Measurements from ENCODE around the gene SERPINE2.

Gene SERPINE2

DNA sequence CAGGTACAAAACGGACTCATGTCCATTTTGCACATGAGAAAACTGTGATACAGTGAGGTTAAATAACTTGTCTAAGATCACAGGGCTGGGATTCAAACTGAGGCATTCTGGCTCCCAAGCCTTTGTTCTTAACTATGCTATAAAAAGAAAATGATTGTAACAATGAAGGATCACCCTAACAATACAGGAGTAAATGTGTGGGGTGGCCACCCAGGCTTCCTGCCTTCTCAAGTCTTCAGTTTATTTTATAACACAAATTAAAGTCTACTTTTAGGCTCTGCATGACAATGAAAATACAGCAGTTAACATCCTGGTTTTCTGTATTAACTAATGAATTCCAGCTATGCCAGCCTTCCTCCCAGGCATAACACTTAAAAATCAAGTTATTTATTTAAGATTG lies 101.6 kb downstream of the SERPINE2 start:
- no peak for DNase-seq

DNA sequence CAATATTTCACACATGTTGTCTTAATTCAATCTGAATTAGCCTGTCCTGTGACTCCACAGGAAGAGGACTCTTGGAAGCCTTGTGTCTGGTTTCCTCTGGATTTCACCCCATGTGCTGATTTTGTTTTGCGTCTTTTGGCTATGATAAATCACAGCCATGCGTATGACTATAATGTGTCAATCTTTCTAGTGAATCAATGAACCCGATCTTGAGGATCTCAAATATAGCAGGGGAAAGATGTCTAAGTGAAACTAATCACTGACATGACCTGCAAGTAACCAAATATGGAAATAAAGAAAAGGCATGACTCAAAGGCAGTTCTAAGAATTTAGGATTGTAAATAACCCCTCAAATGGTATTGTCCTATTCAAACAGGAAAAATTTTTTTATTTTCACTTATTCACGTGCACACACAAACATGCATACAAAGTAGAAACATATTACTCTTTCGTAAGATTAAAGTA lies 102.2 kb downstream of the SERPINE2 start:
- no peak for DNase-seq

DNA sequence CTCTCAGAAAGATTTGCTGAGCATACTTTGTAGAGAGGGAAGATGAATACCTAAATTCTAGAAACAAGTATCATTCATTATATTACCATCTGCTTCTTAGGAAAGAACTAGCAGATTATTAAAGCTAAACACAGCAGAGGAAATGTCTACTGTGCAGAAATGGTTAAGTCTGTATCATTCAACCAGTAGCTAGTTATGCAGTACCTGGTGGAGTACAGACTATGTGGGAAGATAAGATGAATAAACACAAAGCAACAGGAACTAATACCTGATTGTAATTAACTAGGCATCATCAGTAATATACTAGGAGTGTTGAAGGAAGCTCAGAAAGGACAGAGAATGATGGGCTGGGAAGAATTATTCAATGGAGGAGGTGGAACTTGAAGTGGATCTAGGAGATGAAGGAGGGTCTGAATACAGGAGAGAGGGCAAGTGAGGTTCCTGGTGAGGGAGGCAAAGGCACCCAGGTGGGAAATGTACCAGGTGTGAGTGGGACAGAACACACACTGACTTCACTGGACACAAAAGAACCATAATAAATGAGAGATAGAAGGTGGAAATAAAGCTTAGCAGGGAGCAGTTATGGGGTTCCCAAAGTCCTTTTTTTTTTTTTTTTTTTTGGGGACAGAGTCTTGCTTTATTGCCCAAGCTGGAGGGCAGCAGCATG lies 103.5 kb downstream of the SERPINE2 start:
- no peak for DNase-seq

DNA sequence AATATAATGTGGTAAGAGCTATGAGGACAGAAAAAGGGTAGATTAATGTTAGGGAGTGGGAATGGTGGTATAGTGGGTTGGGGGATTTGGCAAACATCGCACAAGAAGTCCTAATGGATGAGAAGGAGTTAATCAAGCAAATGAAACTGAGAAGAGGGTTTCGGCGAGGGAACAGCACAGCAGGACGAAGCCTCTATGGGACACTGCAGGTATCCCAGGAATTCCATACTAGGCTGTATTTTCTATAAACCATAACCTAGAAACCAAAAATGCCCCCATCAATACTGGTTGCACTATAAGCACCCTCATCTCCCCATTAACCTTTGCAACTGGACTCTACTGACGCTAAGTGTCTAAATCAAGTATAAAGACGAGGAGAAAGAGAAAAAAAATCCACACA lies 104.2 kb downstream of the SERPINE2 start:
- no peak for DNase-seq

DNA sequence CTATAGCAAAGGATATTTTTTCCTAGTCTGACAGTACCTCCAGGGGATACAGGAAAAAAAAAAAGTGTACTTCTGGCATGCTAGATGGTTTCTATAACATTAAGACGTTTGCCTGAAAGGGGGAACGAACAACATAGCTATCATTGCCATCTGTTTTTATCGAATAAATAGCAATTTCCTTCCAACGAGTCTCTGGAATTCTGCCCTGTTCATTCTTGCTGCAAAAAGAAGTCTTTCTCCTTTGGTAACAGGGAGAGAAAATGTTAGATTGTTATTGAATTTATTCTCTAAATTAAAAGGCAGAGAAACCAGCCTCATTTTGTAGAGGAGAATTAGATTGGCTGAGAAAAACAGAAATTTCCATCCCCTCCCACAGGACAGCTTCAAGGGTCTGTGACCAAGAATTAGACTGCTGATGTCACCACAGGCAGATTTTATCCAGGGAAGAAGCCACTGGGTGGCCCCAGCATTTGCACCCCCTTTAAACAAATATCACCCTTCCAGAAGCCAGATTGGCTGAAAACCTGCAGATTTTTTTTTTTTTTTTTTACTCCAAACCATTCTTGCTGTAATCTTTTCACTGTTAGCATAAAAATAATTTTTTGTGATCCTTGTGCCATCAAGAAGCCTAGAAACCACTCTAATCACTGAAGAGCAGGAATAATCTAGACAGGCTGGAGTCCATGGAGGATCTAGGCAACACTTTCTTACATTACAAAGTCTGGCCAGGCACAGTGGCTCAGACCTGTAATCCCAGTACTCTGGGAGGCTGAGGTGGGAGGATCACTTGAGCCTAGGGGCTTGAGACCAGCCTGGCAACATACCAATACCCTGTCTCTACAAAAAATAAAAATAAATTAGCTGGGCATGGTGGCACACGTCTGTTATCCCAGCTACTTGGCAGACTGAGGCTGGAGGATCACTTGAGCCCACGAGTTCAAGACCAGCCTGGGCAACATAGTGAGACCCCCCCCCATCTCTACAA lies 106.0 kb downstream of the SERPINE2 start:
- no peak for DNase-seq

DNA sequence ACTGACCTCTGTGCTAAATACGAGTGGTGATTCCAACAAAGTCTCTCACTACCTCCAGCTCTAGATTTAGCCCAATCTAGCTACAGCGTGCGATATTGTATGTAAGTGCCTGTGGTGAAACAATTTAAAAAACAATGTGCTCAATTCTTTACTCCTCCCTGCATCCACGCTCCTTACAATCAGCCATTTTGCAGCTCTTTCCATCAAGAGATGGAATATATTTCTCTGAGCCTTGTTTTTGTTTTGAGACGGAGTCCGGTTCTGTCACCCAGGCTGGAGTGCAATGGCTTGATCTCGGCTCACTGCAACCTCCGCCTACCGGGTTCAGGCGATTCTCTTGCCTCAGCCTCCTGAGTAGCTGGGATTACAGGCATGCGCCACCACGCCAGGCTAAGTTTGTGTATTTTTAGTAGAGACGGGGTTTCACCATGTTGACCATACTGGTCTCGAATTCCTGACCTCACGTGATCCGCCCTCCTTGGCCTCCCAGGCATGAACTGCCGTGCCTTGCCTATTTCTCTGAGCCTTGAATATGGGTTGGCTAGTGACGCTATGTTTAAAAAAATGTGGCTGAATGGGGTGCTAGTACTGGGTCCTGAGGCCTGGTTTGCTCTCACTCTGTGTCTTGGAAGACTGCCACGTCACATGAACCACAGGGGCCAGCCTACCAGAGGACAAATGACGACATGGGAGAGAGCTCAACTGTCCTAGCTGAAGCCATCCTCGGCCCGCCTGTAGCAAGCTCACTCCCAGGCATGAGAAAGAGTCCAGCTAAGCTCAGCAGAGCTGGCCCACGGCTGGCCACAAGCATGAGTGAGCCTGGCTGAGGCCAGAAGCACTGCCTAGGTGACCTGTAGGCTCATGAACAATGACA lies 108.7 kb downstream of the SERPINE2 start:
- DNase-seq: no peak

DNA sequence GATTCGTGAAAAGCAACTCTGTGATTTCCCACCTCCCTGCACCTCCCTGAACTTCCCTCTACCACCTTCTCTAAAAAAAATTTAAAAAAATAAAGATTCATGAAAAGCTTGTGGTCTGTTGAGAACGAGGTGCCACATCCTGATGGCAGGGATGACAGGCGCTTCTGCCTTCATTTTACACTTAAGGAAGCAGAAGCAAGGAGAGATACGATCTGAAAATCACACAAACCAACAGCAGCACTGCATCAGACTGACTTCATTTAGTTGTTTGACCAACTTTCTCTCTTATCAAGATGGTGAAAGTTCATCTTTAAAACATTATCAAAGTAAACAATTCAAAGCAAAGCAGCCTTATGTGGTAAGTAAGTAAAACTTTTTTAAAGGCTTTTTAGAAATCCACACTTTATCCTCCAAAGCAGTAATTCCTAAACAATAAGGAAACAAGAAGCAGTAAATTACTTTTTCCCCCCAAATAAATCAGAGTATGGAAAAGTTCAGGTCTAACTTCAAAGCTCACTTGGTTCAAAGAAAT lies 109.4 kb downstream of the SERPINE2 start:
- DNase-seq: no peak

DNA sequence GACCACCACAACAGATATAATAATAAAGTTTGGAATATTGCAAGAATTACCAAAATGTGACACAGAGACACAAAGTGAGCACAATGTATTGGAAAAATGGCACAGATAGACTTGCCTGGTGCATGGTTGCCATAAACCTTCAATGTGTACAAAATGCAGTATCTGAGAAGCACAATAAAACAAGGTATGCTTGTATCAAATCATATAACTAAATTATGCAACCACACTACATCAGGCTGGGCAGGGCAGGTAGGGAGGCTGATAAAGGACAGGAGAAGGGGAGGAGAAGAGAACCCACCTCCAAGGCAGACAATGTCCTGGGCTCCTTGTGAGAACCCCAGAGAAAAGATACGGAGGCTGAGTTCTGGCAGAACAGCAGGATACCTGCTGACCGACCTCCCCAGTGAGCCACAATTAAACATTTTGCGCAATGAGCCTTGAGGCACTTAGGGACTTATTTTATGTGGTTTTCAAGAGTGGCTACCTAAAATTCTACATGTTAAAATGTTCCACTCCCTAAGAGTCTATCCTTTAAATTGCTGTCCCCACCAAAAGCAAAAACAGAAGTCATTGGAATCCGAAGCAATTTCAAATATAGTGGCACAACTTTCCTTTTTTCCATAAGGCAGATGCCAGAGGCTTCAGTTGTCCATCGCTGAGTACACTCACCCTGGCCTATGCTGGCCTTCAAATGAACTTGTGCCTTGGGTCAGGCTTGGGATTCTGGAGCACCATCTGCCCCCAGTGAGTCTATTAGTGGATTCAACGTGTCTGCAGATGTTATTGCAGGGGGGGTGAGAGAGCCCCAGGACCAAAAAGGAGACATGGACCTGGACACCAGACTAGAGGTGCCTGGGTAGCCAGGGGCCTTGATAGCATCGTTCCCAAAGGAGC lies 110.7 kb downstream of the SERPINE2 start:
- DNase-seq: no peak

DNA sequence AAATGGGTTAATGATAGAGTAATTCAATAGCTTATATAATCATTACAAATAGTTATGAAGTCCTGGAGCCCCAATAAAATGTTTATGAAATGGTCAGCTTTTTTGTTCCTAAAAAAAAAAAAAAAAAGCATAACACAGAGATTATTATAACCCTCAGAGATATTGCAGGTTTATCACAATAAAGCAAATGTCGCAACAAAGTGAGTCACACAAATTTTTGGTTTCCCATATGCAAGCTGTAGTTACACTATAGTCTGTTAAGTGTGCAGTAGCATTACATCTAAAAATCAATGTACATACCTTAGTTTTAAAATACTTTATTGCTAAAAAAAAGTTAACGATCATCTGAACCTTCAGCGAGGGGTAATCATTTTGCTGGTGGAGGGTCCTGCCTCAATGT lies 114.0 kb downstream of the SERPINE2 start:
- DNase-seq: no peak

Measured in activated CD8-positive, alpha-beta memory T cell treated with anti-CD3 and anti-CD28 coated beads, Interleukin-2, amount 50 U/mL, for 4 hours (primary cell).